HL-60 (cell line): ENCODE results near the gene NSUN2.

ENCODE experiments used
- DNase-seq, 2 experiments: peaks; one replicate each; pipeline ENCODE4 v3.0.0-alpha.2; 2010 to 2020; ENCODE audit warnings: low read depth in 1 of 2, low spot score in 1 of 2
- H3K27ac ChIP-seq: fragments of 250-450 bp; sonication (Bioruptor Pico); replicated peaks from 2 replicates; pipeline ENCODE4 v1.5.1; 2020; ENCODE audit warnings: mild to moderate bottlenecking, moderate library complexity
- H3K27me3 ChIP-seq: fragments of 250-450 bp; sonication (Bioruptor Pico); 2 replicates; pipeline ENCODE4 v1.5.1; 2021; ENCODE audit warnings: mild to moderate bottlenecking, moderate library complexity; ENCODE audit not compliant: insufficient read depth, poor library complexity, severe bottlenecking
- H3K4me3 ChIP-seq: replicated peaks from 2 replicates; pipeline ENCODE4 v1.5.1; 2011; ENCODE audit warnings: mild to moderate bottlenecking, control low read depth, low read length; ENCODE audit not compliant: insufficient read depth
- CTCF ChIP-seq: IDR thresholded peaks from one replicate; pipeline ENCODE4 v1.5.1; 2011; ENCODE audit warnings: low read length, control low read depth, inconsistent platforms; ENCODE audit not compliant: insufficient read depth
- GABPA ChIP-seq: IDR thresholded peaks from 2 replicates; pipeline ENCODE4 v1.6.1; 2012; ENCODE audit warnings: low read depth
- POLR2AphosphoS5 ChIP-seq: IDR thresholded peaks from 2 replicates; pipeline ENCODE4 v1.6.1; 2012; ENCODE audit warnings: low read depth
- REST ChIP-seq: IDR thresholded peaks from 2 replicates; pipeline ENCODE4 v1.6.1; 2012; ENCODE audit warnings: low read depth; ENCODE audit not compliant: insufficient replicate concordance
- SPI1 ChIP-seq: IDR thresholded peaks from 2 replicates; pipeline ENCODE4 v1.6.1; 2012; ENCODE audit warnings: low read depth, mild to moderate bottlenecking, borderline replicate concordance

NSUN2 gene

GRCh38 chr5:6550628-6551027 is 82.2 kb downstream of the NSUN2 start:
- no peak for DNase-seq
- no peaks in the 10 kb centered on the region for H3K27me3 ChIP-seq
- no peak overlapping the region for H3K4me3 ChIP-seq
- H3K27ac ChIP-seq: no peak overlapping the region
- TF ChIP-seq SPI1: no peak
- TF ChIP-seq CTCF: no peak
- no peak for TF ChIP-seq GABPA
- no peak for TF ChIP-seq REST
- TF ChIP-seq POLR2AphosphoS5: no peak
